Panc1 (cell line): ENCODE results near the gene SLC12A8.

Experiments
- POLR2AphosphoS5 ChIP-seq: IDR thresholded peaks from 2 replicates; pipeline ENCODE4 v1.6.1; 2012; ENCODE audit warnings: mild to moderate bottlenecking, low read depth, low read length, moderate library complexity
- TF ChIP-seq, protein P1 (sequence below): fragments of 450-650 bp; IDR thresholded peaks from 2 replicates; pipeline ENCODE4 v1.5.1; 2017; ENCODE audit warnings: mild to moderate bottlenecking
- TF ChIP-seq, protein P2 (sequence below), 2 experiments: IDR thresholded peaks; 2 replicates each; pipeline ENCODE4 v1.6.1; 2011 to 2012; ENCODE audit warnings: low read depth in 2 of 2, control low read depth in 1 of 2, low read length in 1 of 2, mild to moderate bottlenecking in 1 of 2, moderate library complexity in 1 of 2; ENCODE audit not compliant: insufficient read depth in 1 of 2

GRCh38 chr3:125077864-125078263 is 134.7 kb downstream of the SLC12A8 start:
- TF ChIP-seq, protein P1, sequence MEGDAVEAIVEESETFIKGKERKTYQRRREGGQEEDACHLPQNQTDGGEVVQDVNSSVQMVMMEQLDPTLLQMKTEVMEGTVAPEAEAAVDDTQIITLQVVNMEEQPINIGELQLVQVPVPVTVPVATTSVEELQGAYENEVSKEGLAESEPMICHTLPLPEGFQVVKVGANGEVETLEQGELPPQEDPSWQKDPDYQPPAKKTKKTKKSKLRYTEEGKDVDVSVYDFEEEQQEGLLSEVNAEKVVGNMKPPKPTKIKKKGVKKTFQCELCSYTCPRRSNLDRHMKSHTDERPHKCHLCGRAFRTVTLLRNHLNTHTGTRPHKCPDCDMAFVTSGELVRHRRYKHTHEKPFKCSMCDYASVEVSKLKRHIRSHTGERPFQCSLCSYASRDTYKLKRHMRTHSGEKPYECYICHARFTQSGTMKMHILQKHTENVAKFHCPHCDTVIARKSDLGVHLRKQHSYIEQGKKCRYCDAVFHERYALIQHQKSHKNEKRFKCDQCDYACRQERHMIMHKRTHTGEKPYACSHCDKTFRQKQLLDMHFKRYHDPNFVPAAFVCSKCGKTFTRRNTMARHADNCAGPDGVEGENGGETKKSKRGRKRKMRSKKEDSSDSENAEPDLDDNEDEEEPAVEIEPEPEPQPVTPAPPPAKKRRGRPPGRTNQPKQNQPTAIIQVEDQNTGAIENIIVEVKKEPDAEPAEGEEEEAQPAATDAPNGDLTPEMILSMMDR: no peak
- TF ChIP-seq, protein P2, sequence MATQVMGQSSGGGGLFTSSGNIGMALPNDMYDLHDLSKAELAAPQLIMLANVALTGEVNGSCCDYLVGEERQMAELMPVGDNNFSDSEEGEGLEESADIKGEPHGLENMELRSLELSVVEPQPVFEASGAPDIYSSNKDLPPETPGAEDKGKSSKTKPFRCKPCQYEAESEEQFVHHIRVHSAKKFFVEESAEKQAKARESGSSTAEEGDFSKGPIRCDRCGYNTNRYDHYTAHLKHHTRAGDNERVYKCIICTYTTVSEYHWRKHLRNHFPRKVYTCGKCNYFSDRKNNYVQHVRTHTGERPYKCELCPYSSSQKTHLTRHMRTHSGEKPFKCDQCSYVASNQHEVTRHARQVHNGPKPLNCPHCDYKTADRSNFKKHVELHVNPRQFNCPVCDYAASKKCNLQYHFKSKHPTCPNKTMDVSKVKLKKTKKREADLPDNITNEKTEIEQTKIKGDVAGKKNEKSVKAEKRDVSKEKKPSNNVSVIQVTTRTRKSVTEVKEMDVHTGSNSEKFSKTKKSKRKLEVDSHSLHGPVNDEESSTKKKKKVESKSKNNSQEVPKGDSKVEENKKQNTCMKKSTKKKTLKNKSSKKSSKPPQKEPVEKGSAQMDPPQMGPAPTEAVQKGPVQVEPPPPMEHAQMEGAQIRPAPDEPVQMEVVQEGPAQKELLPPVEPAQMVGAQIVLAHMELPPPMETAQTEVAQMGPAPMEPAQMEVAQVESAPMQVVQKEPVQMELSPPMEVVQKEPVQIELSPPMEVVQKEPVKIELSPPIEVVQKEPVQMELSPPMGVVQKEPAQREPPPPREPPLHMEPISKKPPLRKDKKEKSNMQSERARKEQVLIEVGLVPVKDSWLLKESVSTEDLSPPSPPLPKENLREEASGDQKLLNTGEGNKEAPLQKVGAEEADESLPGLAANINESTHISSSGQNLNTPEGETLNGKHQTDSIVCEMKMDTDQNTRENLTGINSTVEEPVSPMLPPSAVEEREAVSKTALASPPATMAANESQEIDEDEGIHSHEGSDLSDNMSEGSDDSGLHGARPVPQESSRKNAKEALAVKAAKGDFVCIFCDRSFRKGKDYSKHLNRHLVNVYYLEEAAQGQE (IDR thresholded peaks at IDR 0.05; ENCODE audit: insufficient read depth in 1 of 2, low read depth in 2 of 2, low read length in 1 of 2): no peak
- TF ChIP-seq POLR2AphosphoS5: no peak
